GM12878 (cell line): Measurements from ENCODE around the gene CMYA5. TPM values are rescaled to one million over a fixed set of nuclear protein-coding genes. Genes with fewer than 3 reads are reported as not detected.

Experiments
- ATAC-seq: fragments of 200-7000 bp; cut with Tn5 transposase; 3 replicates; pipeline ENCODE4 v1.9.1; 2020; ENCODE audit warnings: mild to moderate bottlenecking, moderate library complexity
- BruUV-seq: library from RNA; stranded (reverse); fragments of 400-500 nt; replicated peaks from 2 replicates; lab custom pipeline; 2021; lab: Mats Ljungman, UMichigan
- CTCF ChIA-PET: fragments of 300-600 bp; sonication (Branson Sonifier 250); formaldehyde crosslinking; extraction: SDS; loops from one replicate; lab custom pipeline; 2021; ENCODE audit warnings: inconsistent platforms; lab: Yijun Ruan, JAX
- POLR2A ChIA-PET: fragments of 350-600 bp; formaldehyde crosslinking; extraction: SDS; loops from one replicate; lab custom pipeline; 2021; ENCODE audit warnings: inconsistent platforms; lab: Charles Lee
- RAD21 ChIA-PET: fragments of 300-600 bp; sonication (Branson Sonifier 250); formaldehyde crosslinking; loops from one replicate; lab custom pipeline; 2023; ENCODE audit warnings: antibody characterized with exemption; ENCODE audit not compliant: unreplicated experiment; lab: Charles Lee
- SMC1A ChIA-PET: fragments of 300-600 bp; sonication (Branson Sonifier 250); formaldehyde crosslinking; loops from one replicate; lab custom pipeline; 2023; ENCODE audit not compliant: unreplicated experiment, uncharacterized antibody; lab: Charles Lee
- DNase-seq: peaks from one replicate; pipeline ENCODE4 v3.0.0-alpha.2; 2011; ENCODE audit warnings: low read depth, low spot score
- FAIRE-seq: peaks from 3 replicates; lab custom pipeline; 2011; peaks lifted over from hg19 to GRCh38; lab: Jason Lieb, UNC
- H2AFZ ChIP-seq: 2 replicates; pipeline ENCODE4 v1.6.0; 2011; ENCODE audit warnings: low read depth, low read length, control low read depth; ENCODE audit not compliant: control insufficient read depth
- H3K27ac ChIP-seq: 2 replicates; pipeline ENCODE4 v1.5.1; 2011; ENCODE audit warnings: control low read depth; ENCODE audit not compliant: control insufficient read depth, insufficient read depth
- H3K27me3 ChIP-seq, 2 experiments: replicated peaks in 1 of 2; 2 replicates each; pipeline versions ENCODE4 v1.6.0 to v1.6.1; 2011; ENCODE audit warnings: low read length in 1 of 2; ENCODE audit not compliant: control insufficient read depth in 2 of 2, insufficient read depth in 2 of 2
- H3K36me3 ChIP-seq, 2 experiments: 2 replicates each; pipeline ENCODE4 v1.5.1; 2011; ENCODE audit warnings: low read length in 1 of 2; ENCODE audit not compliant: control insufficient read depth in 2 of 2, insufficient read depth in 2 of 2
- H3K4me1 ChIP-seq: 2 replicates; pipeline ENCODE4 v1.6.1; 2011; ENCODE audit warnings: mild to moderate bottlenecking, low read length, moderate library complexity, mixed read lengths; ENCODE audit not compliant: control insufficient read depth, insufficient read depth
- H3K4me2 ChIP-seq: 2 replicates; pipeline ENCODE4 v1.6.0; 2011; ENCODE audit warnings: control low read depth; ENCODE audit not compliant: control insufficient read depth, insufficient read depth
- H3K4me3 ChIP-seq: fragments of 200-600 bp; sonication (generic); 2 replicates; pipeline ENCODE4 v1.5.1; 2016
- H3K79me2 ChIP-seq: 2 replicates; pipeline ENCODE4 v1.6.0; 2011; ENCODE audit warnings: low read length; ENCODE audit not compliant: control insufficient read depth, insufficient read depth
- H3K9ac ChIP-seq: 2 replicates; pipeline ENCODE4 v1.8.0; 2011; ENCODE audit warnings: low read length, control low read depth, mixed read lengths; ENCODE audit not compliant: control insufficient read depth, insufficient read depth
- H3K9me3 ChIP-seq: replicated peaks from 3 replicates; pipeline ENCODE4 v1.5.1; 2011; ENCODE audit warnings: mild to moderate bottlenecking, low read length; ENCODE audit not compliant: control insufficient read depth, insufficient read depth
- H4K20me1 ChIP-seq: 2 replicates; pipeline ENCODE4 v1.6.0; 2011; ENCODE audit not compliant: control insufficient read depth, insufficient read depth
- CHD2 ChIP-seq: IDR thresholded peaks from 2 replicates; pipeline ENCODE4 v1.6.1; 2011; ENCODE audit warnings: low read depth, low read length, improper control_type of control experiment, borderline replicate concordance
- CREB1 ChIP-seq: IDR thresholded peaks from 2 replicates; pipeline ENCODE4 v1.6.1; 2012; ENCODE audit warnings: low read depth, mild to moderate bottlenecking, inconsistent platforms
- IKZF1 ChIP-seq: fragments of 450-650 bp; conservative IDR thresholded peaks from 2 replicates; pipeline ENCODE4 v1.6.1; 2017; ENCODE audit warnings: antibody characterized with exemption, mild to moderate bottlenecking
- IRF3 ChIP-seq: fragments of 450-650 bp; IDR thresholded peaks from 2 replicates; pipeline ENCODE4 v1.6.1; 2014; ENCODE audit warnings: mild to moderate bottlenecking
- IRF4 ChIP-seq: IDR thresholded peaks from 2 replicates; pipeline ENCODE4 v1.6.1; 2011; ENCODE audit warnings: low read depth, low read length
- IRF5 ChIP-seq: fragments of 450-650 bp; IDR thresholded peaks from 2 replicates; pipeline ENCODE4 v1.6.1; 2017; ENCODE audit warnings: borderline replicate concordance
- PBX3 ChIP-seq: IDR thresholded peaks from 2 replicates; pipeline ENCODE4 v1.6.1; 2011; ENCODE audit warnings: mild to moderate bottlenecking, low read depth, low read length, moderate library complexity; ENCODE audit not compliant: insufficient replicate concordance
- SPI1 ChIP-seq: IDR thresholded peaks from 2 replicates; pipeline ENCODE4 v1.6.1; 2011; ENCODE audit warnings: low read depth, mild to moderate bottlenecking, low read length, moderate library complexity, borderline replicate concordance; ENCODE audit not compliant: insufficient read depth
- SREBF2 ChIP-seq: IDR thresholded peaks from 2 replicates; pipeline ENCODE4 v1.6.1; 2012; ENCODE audit warnings: mild to moderate bottlenecking, low read length
- TAF1 ChIP-seq: IDR thresholded peaks from 2 replicates; pipeline ENCODE4 v1.6.1; 2011; ENCODE audit warnings: mild to moderate bottlenecking, low read depth, low read length, borderline replicate concordance
- ZSCAN29 ChIP-seq: fragments of 450-650 bp; IDR thresholded peaks from 2 replicates; pipeline ENCODE4 v1.6.1; 2017; ENCODE audit warnings: mild to moderate bottlenecking, moderate library complexity
- WGBS: methylation state at CpG from one replicate; pipeline ENCODE4 v1.1.6; 2016; ENCODE audit warnings: low lambda C conversion rate; ENCODE audit not compliant: insufficient replicate concordance, insufficient coverage; ENCODE audit errors: missing lambda C conversion rate; 5-methylcytosine and 5-hydroxymethylcytosine counted together
- in situ Hi-C: fragments of 300-500 bp; cut with MboI; formaldehyde crosslinking; loops from 9 replicates; pipeline ENCODE4 v1.14.3; 2018; ENCODE audit warnings: mixed read lengths
- intact Hi-C: fragments of 100-400 bp; cut with micrococcal nuclease; formaldehyde crosslinking; loops from one replicate; pipeline ENCODE4 v1.14.2; 2022; ENCODE audit not compliant: unreplicated experiment
- polyA plus RNA-seq, 11 experiments: library from polyadenylated mRNA; depleted of rRNA in 4 of 11; unstranded in 6 of 11; stranded (reverse) in 5 of 11; fragments of >200 nt; fragmentation: Nextera tagmentation in 4 of 11; fragmentation: Illumina TruSeq in 1 of 11; extraction: Ambion mirVana in 4 of 11; extraction: Trizol in 1 of 11; gene quantifications; 1 replicate in 1 of 11; 2 replicates in 10 of 11; pipeline versions ENCODE4 v1.2.1 to v1.2.3, GENCODE V29; 2011 to 2016; ENCODE audit warnings: inconsistent platforms in 2 of 11, missing spikeins in 2 of 11, low read depth in 1 of 11
- total RNA-seq, 4 experiments: library from RNA; depleted of rRNA in 3 of 4; stranded (reverse); fragments of >200 nt in 3 of 4; fragmentation: Illumina TruSeq in 1 of 4; extraction: Trizol in 1 of 4; gene quantifications; 2 replicates each; pipeline versions ENCODE4 v1.2.1 to v1.2.3, GENCODE V29; 2013 to 2021

Gene CMYA5
- total and polyA plus RNA-seq, 10 of the 15 experiments (the other 5 are each of a cell fraction or from before 2014, with no cell fraction given) = 0.01 to 0.34 (median 0.16) TPM; not detected in 1

DNA sequence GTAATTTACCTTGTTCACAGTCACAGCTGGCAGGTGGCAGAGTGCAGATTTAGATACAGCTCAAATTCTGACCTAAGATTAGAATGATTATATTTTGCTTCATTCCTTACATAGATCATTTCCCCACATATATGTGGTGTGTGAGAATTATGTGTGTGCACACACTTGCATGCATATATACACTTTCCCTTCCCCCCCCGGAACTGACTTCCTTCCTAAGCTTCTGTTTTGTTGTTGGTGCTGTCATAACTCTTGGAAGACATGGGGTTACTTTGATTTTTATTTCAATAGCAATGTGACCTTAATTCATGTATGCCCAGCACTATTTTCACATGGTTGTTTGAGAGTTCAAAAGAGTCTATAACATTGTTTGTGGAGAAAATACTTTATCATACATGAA lies 112.8 kb downstream of the CMYA5 start:
- Histone ChIP-seq H3K4me2 (no peak overlapping the region), H3K27me3 (no peaks in the 10 kb centered on the region), H3K27ac (no peak overlapping the region), H3K4me3 (no peak overlapping the region), H3K79me2 (no peaks in the 10 kb centered on the region), H3K9ac (no peak overlapping the region), H2AFZ (no peak overlapping the region; the same call in 1 of the 2 replicates), H3K4me1 (no peaks in the 10 kb centered on the region), H3K36me3 (no peaks in the 10 kb centered on the region), H3K9me3 (no peaks in the 10 kb centered on the region), H4K20me1 (no peaks in the 10 kb centered on the region)
- intact Hi-C loops (no loop called here), in situ Hi-C loops (no loop called here)
- FAIRE-seq = no peak
- TF ChIP-seq IRF5 (no peak), CHD2 (no peak), ZSCAN29 (no peak), SPI1 (no peak), TAF1 (no peak), IKZF1 (no peak), PBX3 (no peak), SREBF2 (no peak), IRF3 (no peak), CREB1 (no peak), IRF4 (no peak)
- SMC1A ChIA-PET = no interaction called here
- no TSS peak for BruUV-seq
- POLR2A ChIA-PET = no interaction called here
- ATAC-seq = no peak
- CTCF ChIA-PET = no interaction called here
- no peak for DNase-seq
- 0% methylated on average over 1 of the region's 1 CpG for WGBS
- RAD21 ChIA-PET = no interaction called here
